MM.1S (cell line): Measurements from ENCODE around the gene TRPT1.

Source experiments
- DNase-seq: peaks from one replicate; pipeline ENCODE4 v3.0.0-alpha.2; 2015
- H2AFZ ChIP-seq: fragments of 300-600 bp; sonication (generic); 2 replicates; pipeline ENCODE4 v1.6.0; 2016; ENCODE audit warnings: antibody characterized with exemption, low read length
- H3F3A ChIP-seq: fragments of 300-600 bp; sonication (generic); 2 replicates; pipeline ENCODE4 v1.6.1; 2016; ENCODE audit warnings: mild to moderate bottlenecking, antibody characterized with exemption, low read length, moderate library complexity, mixed read lengths; ENCODE audit not compliant: insufficient read depth
- H3K27ac ChIP-seq: fragments of 300-600 bp; sonication (generic); 2 replicates; pipeline ENCODE4 v1.5.1; 2016; ENCODE audit warnings: mild to moderate bottlenecking, low read length
- H3K27me3 ChIP-seq: fragments of 300-600 bp; sonication (generic); replicated peaks from 2 replicates; pipeline ENCODE4 v1.6.0; 2016; ENCODE audit warnings: low read length; ENCODE audit not compliant: insufficient read depth
- H3K36me3 ChIP-seq: fragments of 300-600 bp; sonication (generic); replicated peaks from 2 replicates; pipeline ENCODE4 v1.6.1; 2016; ENCODE audit warnings: mild to moderate bottlenecking, low read length, mixed read lengths; ENCODE audit not compliant: insufficient read depth
- H3K4me1 ChIP-seq: fragments of 300-600 bp; sonication (generic); 2 replicates; pipeline ENCODE4 v1.6.1; 2016; ENCODE audit warnings: low read length, mixed read lengths
- H3K4me2 ChIP-seq: fragments of 300-600 bp; sonication (generic); 2 replicates; pipeline ENCODE4 v1.6.0; 2016; ENCODE audit warnings: low read depth, low read length
- H3K4me3 ChIP-seq: fragments of 300-600 bp; sonication (generic); 2 replicates; pipeline ENCODE4 v1.5.1; 2016; ENCODE audit warnings: low read length, mixed read lengths
- H3K79me2 ChIP-seq: fragments of 300-600 bp; sonication (generic); 2 replicates; pipeline ENCODE4 v1.6.1; 2016; ENCODE audit warnings: mixed run types, low read length, mixed read lengths
- H3K9ac ChIP-seq: fragments of 300-600 bp; sonication (generic); 2 replicates; pipeline ENCODE4 v1.6.1; 2016; ENCODE audit warnings: low read length, mixed read lengths
- H3K9me2 ChIP-seq: fragments of 300-600 bp; sonication (generic); replicated peaks from 2 replicates; pipeline ENCODE4 v1.6.1; 2016; ENCODE audit warnings: mild to moderate bottlenecking, low read length, mixed read lengths; ENCODE audit not compliant: insufficient read depth
- H3K9me3 ChIP-seq: fragments of 300-600 bp; sonication (generic); replicated peaks from 2 replicates; pipeline ENCODE4 v1.6.1; 2016; ENCODE audit warnings: mild to moderate bottlenecking, low read length, mixed read lengths; ENCODE audit not compliant: insufficient read depth
- H4K20me1 ChIP-seq: fragments of 300-600 bp; sonication (generic); 2 replicates; pipeline ENCODE4 v1.6.1; 2016; ENCODE audit warnings: mild to moderate bottlenecking, low read length, moderate library complexity, mixed read lengths; ENCODE audit not compliant: insufficient read depth
- EZH2 ChIP-seq: fragments of 300-600 bp; sonication (generic); optimal IDR thresholded peaks from 2 replicates; pipeline ENCODE3; 2017; ENCODE audit warnings: low read depth, mild to moderate bottlenecking, antibody characterized with exemption, low read length, mixed read lengths
- EZH2phosphoT487 ChIP-seq: fragments of 300-600 bp; sonication (generic); IDR thresholded peaks from 2 replicates; pipeline ENCODE4 v1.6.1; 2018; ENCODE audit warnings: antibody characterized with exemption, low read length
- TF ChIP-seq, protein P1 (sequence below): fragments of 300-600 bp; sonication (generic); IDR thresholded peaks from 2 replicates; pipeline ENCODE4 v1.5.1; 2016; ENCODE audit warnings: antibody characterized with exemption, low read length, mixed read lengths

TRPT1 gene

GRCh38 chr11:64268893-64269539, 43.0 kb upstream of the TRPT1 start:
- peak overlapping the region; percentile 80 for H3K4me3 ChIP-seq
- peak overlapping the region; percentile 73 for H2AFZ ChIP-seq
- no peaks in the 10 kb centered on the region for H3K9me3 ChIP-seq
- 0 out of 2 replicates have a peak, but pooled peaks cover 5% of the 10 kb centered on the region for H3K4me1 ChIP-seq
- H3K9me2 ChIP-seq, result no peaks in the 10 kb centered on the region
- H3K27me3 ChIP-seq, result no peaks in the 10 kb centered on the region
- no peaks in the 10 kb centered on the region for H4K20me1 ChIP-seq
- H3K79me2 ChIP-seq, result peaks cover 11% of the 10 kb centered on the region; the same call in 1 of the 2 replicates
- peaks cover 26% of the 10 kb centered on the region for H3F3A ChIP-seq
- peak; percentile 54 for DNase-seq
- peak overlapping the region; percentile 84 for H3K9ac ChIP-seq
- no peaks in the 10 kb centered on the region for H3K36me3 ChIP-seq
- TF ChIP-seq EZH2 (no peak), EZH2phosphoT487 (no peak)
- TF ChIP-seq, protein P1, sequence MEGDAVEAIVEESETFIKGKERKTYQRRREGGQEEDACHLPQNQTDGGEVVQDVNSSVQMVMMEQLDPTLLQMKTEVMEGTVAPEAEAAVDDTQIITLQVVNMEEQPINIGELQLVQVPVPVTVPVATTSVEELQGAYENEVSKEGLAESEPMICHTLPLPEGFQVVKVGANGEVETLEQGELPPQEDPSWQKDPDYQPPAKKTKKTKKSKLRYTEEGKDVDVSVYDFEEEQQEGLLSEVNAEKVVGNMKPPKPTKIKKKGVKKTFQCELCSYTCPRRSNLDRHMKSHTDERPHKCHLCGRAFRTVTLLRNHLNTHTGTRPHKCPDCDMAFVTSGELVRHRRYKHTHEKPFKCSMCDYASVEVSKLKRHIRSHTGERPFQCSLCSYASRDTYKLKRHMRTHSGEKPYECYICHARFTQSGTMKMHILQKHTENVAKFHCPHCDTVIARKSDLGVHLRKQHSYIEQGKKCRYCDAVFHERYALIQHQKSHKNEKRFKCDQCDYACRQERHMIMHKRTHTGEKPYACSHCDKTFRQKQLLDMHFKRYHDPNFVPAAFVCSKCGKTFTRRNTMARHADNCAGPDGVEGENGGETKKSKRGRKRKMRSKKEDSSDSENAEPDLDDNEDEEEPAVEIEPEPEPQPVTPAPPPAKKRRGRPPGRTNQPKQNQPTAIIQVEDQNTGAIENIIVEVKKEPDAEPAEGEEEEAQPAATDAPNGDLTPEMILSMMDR, result no peak
- H3K4me2 ChIP-seq, result peak overlapping the region; percentile 83
- H3K27ac ChIP-seq, result peak overlapping the region; percentile 83

- no peaks in the 10 kb centered on the region for H3K9me3 ChIP-seq
- peak overlapping the region; percentile 80 for H3K4me3 ChIP-seq
- H3K9ac ChIP-seq, result peak overlapping the region; percentile 84; the same call in 1 of the 2 replicates
- peak overlapping the region; percentile 73; the same call in 1 of the 2 replicates for H2AFZ ChIP-seq
- DNase-seq, result no peak
- 0 out of 2 replicates have a peak, but pooled peaks cover 5% of the 10 kb centered on the region for H3K4me1 ChIP-seq
- H3K27ac ChIP-seq, result peak overlapping the region; percentile 83; the same call in 1 of the 2 replicates
- H4K20me1 ChIP-seq, result no peaks in the 10 kb centered on the region
- H3K9me2 ChIP-seq, result no peaks in the 10 kb centered on the region
- H3K27me3 ChIP-seq, result no peaks in the 10 kb centered on the region
- no peak for TF ChIP-seq EZH2phosphoT487
- no peak for TF ChIP-seq EZH2
- TF ChIP-seq, protein P1, result no peak
- H3K79me2 ChIP-seq, result peaks cover 11% of the 10 kb centered on the region; the same call in 1 of the 2 replicates
- no peaks in the 10 kb centered on the region for H3K36me3 ChIP-seq
- peak overlapping the region; percentile 83 for H3K4me2 ChIP-seq
- peaks cover 26% of the 10 kb centered on the region for H3F3A ChIP-seq
Measured at GRCh38 chr11:64268025-64268892, 42.3 kb upstream of the TRPT1 start.

DNA sequence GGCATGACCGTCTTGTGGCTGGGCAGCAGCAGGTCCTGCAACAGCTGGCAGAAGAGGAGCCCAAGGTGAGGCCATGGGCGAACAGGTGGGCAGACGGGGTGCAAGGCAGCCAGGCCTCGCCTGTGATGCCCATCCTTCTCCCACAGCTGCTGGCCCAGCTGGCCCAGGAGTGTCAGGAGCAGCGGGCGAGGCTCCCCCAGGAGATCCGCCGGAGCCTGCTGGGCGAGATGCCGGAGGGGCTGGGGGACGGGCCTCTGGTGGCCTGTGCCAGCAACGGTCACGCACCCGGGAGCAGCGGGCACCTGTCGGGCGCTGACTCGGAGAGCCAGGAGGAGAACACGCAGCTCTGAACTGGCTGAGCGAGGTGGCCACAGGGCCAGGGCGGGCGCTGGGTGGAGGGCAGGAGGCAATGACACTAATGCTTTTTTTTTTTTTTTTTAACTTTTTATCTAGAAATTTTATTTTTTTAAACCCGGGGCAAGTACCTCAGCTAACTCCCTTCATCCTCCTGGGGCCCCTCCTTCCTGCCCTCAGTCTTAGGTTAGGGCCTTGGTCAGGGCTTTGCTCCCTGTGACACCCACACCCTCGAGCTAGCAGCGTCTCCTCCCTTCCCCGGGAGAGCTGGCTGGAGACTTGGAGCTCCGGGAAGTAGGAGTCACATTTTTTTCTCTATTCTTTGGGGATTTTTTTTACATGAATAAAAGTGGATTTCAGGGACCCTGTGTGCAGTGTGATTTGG, 41.4 kb upstream of the TRPT1 start:
- Histone ChIP-seq H3F3A (peaks cover 23% of the 10 kb centered on the region), H3K27ac (no peak overlapping the region), H4K20me1 (no peaks in the 10 kb centered on the region), H3K9me2 (no peaks in the 10 kb centered on the region), H3K4me3 (no peak overlapping the region), H3K9ac (no peak overlapping the region), H3K36me3 (no peaks in the 10 kb centered on the region), H3K9me3 (no peaks in the 10 kb centered on the region), H3K4me1 (0 out of 2 replicates have a peak, but pooled peaks cover 5% of the 10 kb centered on the region), H3K27me3 (no peaks in the 10 kb centered on the region), H2AFZ (no peak overlapping the region), H3K79me2 (peaks cover 7% of the 10 kb centered on the region; the same call in 1 of the 2 replicates), H3K4me2 (no peak overlapping the region)
- TF ChIP-seq EZH2phosphoT487 (no peak), EZH2 (no peak)
- TF ChIP-seq, protein P1, result no peak
- DNase-seq, result no peak
